Stimulated activated CD8-positive, alpha-beta memory T cell treated with anti-CD3 and anti-CD28 coated beads, Interleukin-7, amount 100 ng/mL, for 48 hours (primary cell): ENCODE data around the gene DNAJC7.
"Not testable (repeated sequence)": the region's sequence is repeated elsewhere in the genome, so short reads cannot be mapped to it uniquely, and the experiment has no call there.

Source experiments
- DNase-seq, 2 donors: peaks; one replicate each; pipeline ENCODE4 v3.0.0-alpha.2; 2020; ENCODE audit warnings: low read depth in 1 of 2; ENCODE audit errors: extremely low read depth in 1 of 2

DNAJC7 gene

DNA sequence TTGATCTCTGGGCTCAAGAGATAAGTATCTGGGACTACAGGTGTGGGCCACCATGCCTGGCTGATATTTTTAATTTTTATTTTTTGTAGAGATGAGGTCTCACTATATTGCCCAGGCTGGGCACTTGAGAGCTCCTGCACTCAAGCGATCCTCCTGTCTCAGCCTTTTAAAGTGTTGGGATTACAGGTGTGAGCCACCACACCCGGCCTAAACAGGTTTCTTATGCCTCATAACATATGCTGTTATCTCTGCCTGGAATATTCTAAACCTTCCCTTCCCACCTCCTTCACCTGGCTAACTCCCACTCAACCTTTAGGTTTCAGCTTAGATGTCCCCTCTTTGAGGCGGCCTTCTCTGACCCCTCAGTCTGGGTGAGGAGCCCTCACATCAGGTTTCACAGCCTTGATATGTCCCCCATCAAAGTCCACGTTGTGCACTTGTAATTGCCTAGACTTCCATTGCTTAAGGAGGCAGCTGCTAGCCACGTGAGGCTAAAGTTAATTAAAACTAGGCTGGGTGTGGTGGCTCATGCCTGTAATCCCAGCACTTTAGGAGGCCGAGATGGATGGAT lies 59.3 kb downstream of the DNAJC7 start:
- DNase-seq, result no peak

DNA sequence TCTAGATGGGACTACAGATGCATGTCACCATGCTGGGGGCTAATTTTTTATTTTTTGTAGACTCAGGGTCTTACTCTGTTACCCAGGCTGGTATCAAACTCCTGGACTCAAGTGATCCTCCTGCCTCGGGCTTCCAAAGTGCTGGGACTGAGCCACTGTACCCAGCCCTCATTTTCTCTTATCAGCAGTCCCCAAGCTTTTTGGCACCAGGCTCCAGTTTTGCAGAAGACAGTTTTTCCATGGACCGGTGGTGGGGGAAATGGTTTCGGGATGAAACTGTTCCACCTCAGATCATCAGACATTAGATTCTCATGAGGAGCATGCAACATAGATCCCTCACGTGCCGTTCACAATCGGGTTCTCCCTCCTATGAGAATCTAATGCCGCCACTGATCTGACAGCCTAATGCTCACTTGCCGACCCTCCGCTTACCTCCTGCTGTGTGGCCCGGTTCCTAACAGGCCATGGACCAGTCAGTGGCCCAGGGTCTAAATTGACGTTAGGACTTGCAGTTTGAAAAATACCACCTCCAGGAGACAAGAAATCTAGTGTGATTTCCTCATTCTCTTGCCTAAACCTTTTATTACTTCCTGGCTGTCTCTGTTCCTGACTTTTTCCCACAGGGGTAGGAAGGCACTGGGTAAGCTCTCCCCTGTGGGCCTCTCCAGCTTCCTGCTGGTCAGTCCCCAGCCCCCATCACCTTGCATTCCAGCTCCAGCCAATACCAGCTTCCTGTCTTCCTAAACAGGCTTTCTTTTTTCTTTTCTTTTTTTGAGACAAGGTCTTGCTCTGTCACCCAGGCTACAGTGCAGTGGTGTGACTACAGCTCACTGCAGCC lies 60.0 kb downstream of the DNAJC7 start:
- DNase-seq, result no peak

DNA sequence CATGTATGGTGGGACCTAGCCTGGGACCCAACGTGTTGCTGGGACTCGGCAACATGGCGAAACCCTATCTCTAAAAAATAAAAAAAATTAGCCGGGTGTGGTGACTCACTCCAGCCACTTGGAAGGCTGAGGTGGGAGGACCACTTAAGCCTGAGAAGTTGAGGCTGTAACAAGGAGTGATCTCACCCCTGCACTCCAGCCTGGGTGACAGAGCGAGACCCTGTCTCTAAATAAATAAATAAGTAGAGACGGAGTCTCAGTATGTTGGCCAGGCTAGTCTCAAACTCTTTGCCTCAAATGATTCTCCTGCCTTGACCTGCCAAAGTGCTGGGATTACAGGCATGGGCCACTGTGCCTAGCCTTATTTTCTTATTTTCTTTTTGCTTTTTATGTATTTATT lies 60.7 kb downstream of the DNAJC7 start:
- no peak for DNase-seq

DNA sequence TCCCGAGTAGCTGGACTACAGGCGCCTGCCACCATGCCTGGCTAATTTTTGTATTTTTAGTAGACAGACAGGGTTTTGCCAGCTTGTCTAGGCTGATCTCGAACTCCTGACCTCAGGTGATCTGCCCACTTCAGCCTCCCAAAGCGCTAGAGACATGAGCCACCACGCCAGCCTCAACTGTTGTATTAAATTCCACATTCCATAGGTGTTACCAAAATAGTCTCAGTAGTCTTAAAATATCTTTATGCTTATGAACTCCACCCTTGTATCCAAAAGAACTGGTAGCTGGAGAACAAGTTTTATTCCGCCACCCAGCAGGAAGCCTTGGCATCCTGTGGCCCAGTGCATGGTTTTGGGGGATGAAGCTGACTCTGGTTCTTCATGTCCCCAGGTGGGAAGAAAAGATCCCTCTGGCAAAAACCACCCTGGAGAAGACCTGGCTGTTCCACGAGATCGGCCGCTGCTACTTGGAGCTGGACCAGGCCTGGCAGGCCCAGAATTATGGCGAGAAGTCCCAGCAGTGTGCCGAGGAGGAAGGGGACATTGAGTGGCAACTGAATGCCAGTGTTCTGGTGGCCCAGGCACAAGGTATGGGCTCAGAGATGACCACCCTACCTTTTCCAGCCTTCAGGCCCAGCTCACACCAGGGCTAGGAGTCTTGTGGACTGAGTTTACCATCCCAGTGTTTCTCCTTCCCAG lies 68.3 kb downstream of the DNAJC7 start:
- DNase-seq, result no peak

DNA sequence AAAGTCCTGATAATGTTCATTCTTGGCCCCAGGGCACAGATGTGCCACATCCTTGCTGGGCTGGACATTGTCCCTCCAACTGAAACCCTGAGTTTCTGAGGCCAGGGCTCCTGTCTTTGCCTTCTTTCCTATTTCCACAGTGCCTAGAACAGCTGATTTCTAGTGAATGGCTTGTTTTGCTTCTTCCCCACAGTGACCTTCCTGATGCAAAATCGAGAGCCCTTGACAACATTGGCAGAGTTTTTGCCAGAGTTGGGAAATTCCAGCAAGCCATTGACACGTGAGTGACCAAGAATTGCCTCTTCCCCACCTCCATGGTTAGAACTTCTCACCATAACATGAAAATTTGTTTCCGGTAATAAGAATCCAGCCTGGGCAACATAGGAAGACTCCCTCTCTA lies 72.3 kb downstream of the DNAJC7 start:
- DNase-seq, result no peak

DNA sequence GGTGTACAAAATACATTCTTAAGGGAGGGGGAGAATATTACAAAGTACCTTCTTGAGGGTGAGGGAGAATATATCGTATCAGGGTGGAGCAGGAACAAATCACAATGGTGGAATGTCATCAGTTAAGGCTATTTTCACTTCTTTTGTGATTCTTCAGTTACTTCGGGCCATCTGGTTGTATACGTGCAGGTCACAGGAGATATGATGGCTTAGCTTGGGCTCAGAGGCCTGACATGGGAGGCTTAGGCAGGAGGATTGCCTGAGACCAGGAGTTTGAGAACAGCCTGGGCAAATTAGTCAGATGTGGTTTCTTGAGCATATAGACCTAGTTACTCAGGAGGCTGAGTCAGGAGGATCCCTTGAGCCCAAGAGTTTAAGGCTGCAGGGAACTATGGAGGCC lies 73.7 kb downstream of the DNAJC7 start:
- DNase-seq, result no peak

DNA sequence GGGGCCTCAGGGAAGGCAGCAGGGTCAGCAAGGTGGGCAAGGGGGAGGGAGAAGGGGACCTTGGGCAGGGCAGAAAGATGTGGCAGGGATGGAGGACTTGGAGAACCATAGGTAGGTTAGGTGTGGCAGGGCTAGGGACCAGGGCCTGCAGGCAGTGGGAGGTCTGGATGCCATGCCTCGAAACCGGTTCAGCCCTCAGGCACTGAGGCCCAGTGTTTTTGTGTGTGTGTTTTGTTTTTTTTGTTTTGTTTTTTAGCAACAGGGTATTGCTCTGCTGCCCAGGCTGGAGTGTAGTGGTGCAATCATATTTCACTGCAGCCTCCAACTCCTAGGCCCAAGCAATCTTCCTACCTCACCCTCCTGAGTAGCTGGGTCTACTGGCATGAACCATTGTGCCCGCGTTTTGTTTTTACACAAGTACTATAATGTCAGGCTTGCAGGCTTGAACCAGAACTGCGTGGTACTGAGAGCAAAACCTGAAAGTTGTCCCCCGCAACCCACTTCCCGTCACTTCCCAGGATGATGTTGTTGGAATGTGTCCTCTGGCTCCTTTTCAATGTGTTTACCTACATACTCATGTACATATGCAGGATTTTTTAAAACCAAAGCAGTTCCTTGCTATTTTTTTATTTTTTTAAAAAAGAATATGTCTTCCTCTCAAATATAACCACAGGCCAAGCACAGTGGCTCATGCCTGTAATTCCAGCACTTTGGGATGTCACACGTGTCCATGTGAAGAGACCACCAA lies 74.4 kb downstream of the DNAJC7 start:
- no peak for DNase-seq

DNA sequence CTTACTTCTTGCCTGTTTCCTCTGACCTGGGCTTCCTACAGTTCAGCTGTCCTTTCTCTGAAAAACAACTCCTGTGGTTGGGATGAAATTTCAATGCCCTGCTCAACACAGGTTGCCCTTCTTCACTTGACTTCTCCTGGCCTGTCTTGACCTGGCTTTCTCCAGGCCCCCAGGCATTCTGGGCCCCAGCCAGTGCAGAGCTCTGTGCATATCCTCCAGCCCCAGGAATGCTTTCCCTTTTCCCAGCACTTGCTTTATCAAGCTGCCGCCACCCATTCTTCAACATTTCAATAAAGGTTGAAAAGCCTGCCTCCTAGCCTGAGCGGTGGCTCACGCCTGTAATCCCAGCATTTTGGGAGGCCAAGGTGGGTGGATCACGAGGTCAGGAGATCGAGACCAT lies 76.1 kb downstream of the DNAJC7 start:
- DNase-seq, result no peak

DNA sequence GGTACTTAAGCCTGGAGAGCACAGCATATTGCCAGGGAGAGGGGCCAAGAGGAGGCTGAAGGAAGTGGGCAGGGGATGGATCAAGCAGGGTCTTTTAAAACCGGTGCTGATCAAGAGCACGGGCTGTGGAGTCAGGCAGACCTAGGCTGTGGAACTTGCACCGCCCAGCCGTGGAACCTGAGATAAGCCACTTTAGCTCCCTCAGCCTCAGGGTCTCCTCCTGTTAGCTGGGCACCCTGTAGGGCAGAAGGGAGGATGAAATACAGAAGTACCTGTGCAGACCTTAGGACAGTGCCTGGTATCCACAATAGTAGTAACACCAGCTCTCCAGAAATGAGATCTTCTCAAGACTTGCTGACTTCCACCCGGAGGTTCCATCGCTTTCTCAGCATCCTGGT lies 77.5 kb downstream of the DNAJC7 start:
- no peak for DNase-seq

DNA sequence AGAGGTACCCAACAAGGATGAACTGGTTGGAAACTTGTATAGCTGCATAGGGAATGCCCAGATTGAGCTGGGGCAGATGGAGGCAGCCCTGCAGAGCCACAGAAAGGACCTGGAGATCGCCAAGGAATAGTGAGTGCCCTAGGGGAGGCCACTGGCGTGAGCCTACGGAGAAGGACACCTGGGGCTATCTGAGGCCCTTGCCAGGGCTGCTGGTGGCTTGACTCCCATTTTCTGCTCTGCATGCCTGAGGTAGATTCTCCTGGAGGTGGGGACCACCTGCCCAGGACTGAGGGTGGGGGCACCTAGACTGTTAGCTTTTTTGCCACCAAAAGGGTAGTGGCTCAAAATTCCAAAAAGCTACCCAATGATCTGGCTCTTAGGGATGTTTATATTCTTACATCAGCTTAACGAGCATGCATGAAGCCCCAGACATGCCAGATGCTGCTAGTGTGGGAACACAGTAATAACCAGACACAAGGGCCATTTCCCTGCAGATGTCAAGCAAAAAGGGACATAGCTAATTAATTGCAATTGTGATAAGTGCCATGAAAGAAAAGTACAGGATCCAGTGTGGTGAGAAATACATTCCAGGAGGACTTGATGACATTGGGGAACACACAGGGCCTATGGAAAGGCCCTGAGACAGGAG lies 78.1 kb downstream of the DNAJC7 start:
- no peak for DNase-seq

DNA sequence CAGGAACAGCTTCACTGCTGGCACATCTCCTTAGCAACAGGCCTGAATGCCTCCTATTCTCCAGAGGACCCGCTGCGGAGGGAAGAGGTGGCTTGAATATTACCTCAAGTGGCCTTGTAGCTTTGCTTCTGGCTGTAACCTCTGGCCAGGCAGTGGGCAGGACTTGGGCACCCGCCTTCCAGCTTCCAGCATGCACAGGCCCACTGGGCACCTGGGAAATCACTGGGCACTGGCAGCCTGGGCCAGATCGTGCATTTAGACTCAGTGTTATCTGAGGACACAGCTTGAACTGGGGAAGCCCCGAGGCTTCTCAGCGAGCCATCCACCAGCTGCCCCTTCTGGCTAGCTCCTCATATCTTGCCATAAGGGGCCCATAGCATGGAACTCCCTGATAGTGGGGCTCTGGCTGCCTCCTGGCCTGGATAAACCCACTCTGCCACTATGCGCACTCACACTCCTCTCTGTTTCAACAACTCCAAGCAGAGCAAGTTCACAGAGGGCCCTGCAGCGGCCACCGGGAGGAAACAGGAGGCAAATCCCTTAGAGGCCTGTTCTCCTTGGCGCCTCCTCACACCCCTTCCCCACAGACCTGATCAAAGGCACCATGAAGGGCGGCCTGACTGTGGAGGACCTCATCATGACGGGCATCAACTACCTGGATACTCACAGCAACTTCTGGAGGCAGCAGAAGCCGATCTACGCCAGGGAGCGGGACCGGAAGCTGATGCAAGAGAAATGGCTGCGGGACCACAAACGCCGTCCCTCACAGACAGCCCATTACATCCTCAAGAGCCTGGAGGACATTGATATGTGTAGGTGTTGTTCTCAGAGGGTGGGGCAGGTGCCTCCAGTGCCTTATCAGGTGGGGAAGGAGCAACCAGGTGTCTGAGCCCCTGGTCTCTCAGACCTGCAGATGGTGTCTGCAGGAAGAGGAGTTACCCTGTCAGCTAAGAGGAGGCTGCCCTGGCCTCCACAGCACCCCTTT lies 79.0 kb downstream of the DNAJC7 start:
- no peak for DNase-seq

DNA sequence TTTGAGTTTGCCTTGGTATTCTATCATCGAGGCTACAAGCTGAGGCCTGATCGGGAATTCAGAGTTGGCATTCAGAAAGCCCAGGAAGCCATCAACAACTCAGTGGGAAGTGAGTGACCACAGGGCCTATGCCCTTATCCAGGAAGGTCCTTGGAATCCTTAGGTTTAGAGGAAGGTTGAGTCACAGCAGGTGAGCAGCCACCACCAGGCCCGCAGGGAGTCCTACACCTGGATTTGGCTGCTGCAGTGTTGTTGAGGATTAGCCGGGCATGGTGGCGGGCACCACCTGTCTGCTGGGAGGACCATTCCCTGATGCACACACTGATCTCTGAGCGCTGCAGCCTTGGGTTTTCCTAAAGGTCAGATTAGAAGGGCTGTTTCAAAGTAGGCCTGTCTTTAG lies 81.6 kb downstream of the DNAJC7 start:
- DNase-seq, result no peak

DNA sequence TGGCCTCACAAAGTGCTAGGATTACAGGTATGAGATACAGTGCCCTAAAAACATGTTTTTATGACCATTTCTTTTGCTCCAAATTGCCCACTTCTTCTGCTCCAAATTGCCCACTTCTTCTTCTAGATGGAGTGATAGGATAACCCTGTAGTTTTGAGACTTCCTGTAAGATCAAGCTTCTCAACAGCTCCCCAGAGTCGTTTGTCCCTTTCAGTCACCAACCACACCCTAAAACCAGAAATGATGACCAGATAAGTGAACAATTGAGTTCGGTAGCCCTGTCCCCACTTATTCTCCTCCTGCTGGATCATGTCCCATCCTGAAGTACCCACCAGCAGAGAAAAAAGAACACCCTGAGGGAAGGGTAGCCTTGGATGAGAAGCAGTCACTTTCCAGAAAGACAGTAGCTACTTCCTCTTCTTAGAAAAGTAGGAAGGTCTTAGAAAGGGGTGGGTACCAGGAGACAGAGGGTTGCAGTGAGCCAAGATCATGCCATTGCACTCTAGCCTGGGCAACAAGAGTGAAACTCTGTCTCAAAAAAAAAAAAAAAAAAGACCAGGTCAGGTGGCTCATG lies 84.3 kb downstream of the DNAJC7 start:
- DNase-seq, result no peak

DNA sequence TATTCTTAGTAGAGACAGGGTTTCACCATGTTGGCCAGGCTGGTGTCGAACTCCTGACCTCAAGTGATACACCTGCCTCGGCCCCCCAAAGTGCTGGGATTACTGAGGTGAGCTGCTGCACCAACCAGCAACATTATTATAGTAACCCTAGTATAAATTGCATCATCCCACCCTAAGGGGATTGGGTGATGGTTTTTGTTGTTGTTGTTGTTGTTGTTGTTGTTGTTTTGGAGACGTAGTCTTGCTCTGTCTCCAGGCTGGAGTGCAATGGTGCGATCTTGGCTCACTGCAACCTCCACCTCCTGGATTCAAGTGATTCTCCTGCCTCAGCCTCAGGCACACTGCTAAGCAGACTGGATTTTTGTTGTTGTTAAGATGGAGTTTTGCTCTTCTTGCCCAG lies 85.5 kb downstream of the DNAJC7 start:
- DNase-seq, result not testable (repeated sequence)

DNA sequence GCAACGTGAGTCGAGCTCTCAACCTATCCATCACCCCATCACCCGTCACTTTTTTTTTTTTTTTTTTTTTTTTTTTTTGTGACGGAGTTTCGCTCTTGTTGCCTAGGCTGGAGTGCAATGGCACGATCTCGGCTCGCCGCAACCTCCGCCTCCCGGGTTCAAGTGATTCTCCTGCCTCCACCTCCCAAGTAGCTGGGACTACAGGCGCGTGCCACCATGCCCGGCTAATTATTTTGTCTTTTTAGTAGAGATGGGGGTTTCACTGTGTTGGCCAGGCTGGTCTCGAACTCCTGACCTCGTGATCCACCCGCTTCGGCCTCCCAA lies 86.4 kb downstream of the DNAJC7 start:
- DNase-seq, result not testable (repeated sequence)

DNA sequence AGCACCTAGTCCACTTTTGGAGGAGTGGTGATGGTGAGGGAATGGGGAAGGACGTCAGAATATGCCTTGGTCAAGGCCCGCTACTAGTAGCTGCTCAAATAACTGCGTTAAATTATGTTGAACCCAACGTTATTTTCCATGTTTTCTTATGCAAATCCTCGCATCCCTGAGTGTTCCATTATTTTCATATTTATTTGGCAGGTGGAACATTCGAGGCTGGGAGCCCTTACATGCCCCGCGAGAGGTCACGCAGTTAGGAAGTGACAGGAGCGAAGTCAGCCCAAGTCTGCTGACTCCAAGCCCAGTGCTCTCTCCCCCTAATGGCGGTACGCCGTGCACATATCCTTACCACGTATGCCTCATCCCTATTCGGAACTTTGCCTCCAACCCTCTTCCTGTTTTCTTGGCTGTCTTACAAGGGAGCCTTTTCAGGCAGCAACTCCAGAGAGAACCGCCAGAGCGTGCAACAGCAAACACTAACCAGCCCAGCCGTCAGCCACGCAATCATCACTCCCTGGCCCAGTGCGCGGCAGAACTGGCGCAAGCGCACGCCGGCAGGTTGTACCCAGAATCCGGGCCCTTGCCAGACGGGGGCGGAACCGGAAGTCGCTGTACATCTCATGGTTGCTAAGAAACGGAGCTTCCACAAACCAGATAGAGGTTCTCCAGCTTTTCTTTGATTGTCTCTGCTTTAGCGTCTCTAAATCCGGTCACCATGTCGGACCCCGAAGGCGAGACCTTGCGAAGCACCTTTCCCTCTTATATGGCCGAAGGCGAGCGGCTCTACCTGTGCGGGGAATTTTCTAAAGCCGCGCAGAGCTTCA lies 87.0 kb downstream of the DNAJC7 start, which contains the start of gene ODAD4:
ODAD4 (plus strand) TSS at position 609 of the 824 bp plus-strand sequence; CDS start at position 716, 107 bp downstream.
- peak; percentile 94 to 95 for DNase-seq

DNA sequence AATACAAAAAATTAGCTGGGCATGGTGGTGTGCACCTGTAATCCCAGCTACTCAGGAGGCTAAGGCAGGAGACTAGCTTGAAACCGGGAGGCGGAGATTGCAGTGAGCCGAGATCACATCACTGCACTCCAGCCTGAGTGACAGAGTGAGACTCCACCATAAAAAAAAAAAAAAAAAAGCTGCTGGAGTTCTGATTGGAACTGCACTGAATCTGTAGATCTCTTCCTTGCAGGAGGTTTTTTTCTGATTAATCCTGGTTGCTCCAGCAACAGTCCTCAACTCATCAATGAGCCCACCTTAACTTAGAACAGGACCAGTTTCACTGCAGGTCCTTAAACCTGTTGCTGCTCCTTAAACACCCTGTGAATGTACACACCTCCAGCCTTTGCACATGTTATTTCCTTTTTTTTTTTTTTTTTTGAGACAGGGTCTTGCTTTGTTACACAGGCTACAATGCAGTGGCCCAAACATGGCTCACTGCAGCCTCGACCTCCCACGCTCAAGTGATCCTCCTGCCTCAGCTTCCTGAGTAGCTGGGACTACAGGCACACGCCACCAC lies 88.5 kb downstream of the DNAJC7 start:
- DNase-seq, result no peak
